ENCODE data around the gene KRT77. TPM values are rescaled to one million over a fixed set of nuclear protein-coding genes. Genes with fewer than 3 reads are reported as not detected.
"Not testable (repeated sequence)": the region's sequence is repeated elsewhere in the genome, so short reads cannot be mapped to it uniquely, and the experiment has no call there.

KRT77 gene
- total RNA-seq, 1 experiment from 2014 or later: not detected

DNA sequence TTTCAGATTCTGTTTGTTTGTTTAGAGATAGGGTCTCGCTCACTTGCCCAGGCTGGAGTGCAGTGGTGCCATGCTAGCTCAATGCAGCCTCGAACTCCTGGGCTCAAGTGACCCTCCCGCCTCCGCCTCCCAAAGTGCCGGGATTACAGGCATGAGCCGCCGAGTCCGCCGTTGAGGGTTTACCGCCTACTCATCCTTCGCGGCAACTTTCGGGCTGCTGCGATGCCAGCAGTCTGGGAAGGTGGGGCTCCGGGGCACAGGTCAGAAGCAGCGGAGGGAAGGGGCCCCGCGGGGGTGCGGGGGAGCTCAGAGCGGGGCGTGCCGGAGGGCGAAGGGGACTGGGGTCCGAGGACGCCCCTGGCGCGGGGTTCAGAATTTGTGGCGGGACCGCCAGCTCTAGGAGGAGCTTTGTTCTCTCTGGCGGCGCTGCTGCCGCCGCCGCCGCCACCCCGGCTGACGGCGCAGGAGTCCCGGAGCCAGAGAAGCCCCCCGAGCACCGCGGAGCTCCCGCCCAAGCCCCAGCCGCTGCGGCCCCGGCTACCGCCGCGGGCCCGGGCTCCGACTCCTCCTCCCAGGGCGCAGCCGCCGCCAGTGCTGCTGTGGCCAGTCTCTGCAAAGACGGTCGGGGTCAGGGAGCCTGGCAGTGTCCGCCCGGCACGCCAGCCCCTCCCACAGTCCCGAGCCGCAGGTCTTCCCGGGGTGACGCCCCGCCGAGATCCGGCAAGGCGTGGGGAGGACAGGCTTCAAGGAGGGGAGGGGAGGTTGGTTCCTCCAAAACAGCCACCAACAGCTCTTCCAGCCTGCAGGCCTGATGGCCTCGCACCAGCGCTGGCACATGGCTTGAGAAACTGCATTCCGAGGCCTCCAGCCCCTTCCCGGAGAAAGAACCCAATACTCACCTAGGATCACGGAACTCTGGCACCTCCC is 10.9 kb upstream of the KRT77 start (continued):
- TF ChIP-seq, protein P1, sequence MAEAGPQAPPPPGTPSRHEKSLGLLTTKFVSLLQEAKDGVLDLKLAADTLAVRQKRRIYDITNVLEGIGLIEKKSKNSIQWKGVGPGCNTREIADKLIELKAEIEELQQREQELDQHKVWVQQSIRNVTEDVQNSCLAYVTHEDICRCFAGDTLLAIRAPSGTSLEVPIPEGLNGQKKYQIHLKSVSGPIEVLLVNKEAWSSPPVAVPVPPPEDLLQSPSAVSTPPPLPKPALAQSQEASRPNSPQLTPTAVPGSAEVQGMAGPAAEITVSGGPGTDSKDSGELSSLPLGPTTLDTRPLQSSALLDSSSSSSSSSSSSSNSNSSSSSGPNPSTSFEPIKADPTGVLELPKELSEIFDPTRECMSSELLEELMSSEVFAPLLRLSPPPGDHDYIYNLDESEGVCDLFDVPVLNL (CRISPR knock-in tag; IDR thresholded peaks at IDR 0.05; ENCODE audit: borderline replicate concordance, low read depth): no peak
- TF ChIP-seq ELF4 (CRISPR knock-in tag; IDR thresholded peaks at IDR 0.05; ENCODE audit: low read depth): no peak

DNA sequence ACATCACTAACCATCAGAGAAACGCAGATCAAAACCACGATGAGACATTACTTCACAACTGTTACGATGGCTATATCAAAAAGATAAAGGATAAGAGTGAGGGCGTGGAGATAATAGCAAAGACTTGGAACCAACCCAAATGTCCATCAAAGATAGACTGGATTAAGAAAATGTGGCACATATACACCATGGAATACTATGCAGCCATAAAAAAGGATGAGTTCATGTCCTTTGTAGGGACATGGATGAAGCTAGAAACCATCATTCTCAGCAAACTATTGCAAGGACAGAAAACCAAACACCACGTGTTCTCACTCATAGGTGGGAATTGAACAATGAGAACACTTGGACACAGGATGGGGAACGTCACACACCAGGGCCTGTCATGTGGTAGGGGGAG is 8.8 kb upstream of the KRT77 start:
- CTCF ChIA-PET: interaction anchor here (3.7 kb wide), 1 partner anchor 168 kb away, joined by 24 read pairs; no protein-coding TSS in a partner anchor
- H3K27ac Mint-ChIP-seq; POLR2A ChIA-PET; H3K36me3 Mint-ChIP-seq; H3K9me3 Mint-ChIP-seq; DNase-seq (ENCODE audit: low spot score); H3K4me3 Mint-ChIP-seq; H3K4me1 Mint-ChIP-seq; ATAC-seq: not testable (repeated sequence)
- H3K27me3 Mint-ChIP-seq (ENCODE audit: low read depth): peaks cover 51% of the 10 kb centered on the region

DNA sequence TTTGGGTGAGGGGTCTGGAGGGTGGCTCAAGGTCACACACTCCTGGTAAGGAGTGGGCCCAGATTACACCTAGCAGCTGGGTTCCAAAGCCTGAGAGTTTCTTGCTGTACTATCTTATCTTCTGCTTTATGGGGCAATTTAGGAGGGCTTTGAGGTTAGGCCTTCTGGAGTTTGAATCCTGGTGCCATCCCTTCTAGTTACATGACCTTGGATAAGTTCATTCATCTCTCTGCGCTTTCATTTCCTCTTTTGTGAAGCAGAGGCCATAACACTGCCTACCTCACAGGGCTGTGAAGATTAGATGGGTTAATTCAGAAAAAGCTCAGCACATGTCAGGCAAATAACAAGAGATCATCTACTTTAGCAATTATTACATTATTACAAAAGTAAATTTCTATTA is 7.4 kb upstream of the KRT77 start:
- no peak overlapping the region for H3K4me3 Mint-ChIP-seq
- CTCF ChIA-PET: interaction anchor here (0.6 to 1.5 kb wide), 3 partner anchors 18 to 160 kb away, joined by 3 to 6 read pairs (median 4); no protein-coding TSS in a partner anchor
- H3K4me1 Mint-ChIP-seq: peaks cover 6% of the 10 kb centered on the region; the same call in 1 of the 2 replicates
- TF ChIP-seq, protein P2, sequence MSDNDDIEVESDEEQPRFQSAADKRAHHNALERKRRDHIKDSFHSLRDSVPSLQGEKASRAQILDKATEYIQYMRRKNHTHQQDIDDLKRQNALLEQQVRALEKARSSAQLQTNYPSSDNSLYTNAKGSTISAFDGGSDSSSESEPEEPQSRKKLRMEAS (CRISPR knock-in tag; IDR thresholded peaks at IDR 0.05): no peak
- H3K9me3 Mint-ChIP-seq: peaks cover 4% of the 10 kb centered on the region; the same call in 1 of the 2 replicates
- POLR2A ChIA-PET: interaction anchor here (0.7 to 0.8 kb wide), 2 partner anchors 16 to 32 kb away, joined by 3 to 8 read pairs; no protein-coding TSS in a partner anchor
- no peak for DNase-seq (ENCODE audit: low spot score)
- no peak for ATAC-seq
- H3K27me3 Mint-ChIP-seq (ENCODE audit: low read depth): peaks cover 37% of the 10 kb centered on the region
- no peaks in the 10 kb centered on the region for H3K36me3 Mint-ChIP-seq
- no peak overlapping the region for H3K27ac Mint-ChIP-seq

DNA sequence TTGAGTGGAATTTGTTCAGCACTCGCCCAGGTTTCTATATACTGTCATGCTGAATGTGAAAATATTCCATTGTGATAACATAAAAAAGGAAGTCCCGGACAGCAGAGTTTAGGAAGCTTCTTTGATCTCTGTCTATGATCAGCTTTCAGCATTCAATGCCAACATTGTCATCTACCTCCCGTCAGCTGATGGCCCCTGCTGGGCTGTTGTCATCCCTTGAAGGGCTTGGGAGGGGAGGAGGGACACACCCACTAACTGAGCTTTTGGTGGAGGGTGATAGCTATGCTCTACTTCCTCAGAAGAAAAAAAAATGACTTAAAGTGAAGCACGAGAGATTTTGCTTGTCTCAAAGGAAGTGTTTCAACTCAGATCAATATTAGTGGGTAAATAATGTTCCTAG is 4.7 kb upstream of the KRT77 start:
- Mint-ChIP-seq H3K27ac (no peak overlapping the region), H3K27me3 (ENCODE audit: low read depth) (peaks cover 18% of the 10 kb centered on the region), H3K36me3 (no peaks in the 10 kb centered on the region), H3K4me1 (no peaks in the 10 kb centered on the region; the same call in 1 of the 2 replicates), H3K9me3 (peaks cover 4% of the 10 kb centered on the region; the same call in 1 of the 2 replicates), H3K4me3 (no peak overlapping the region)
- CTCF ChIA-PET: interaction anchor here (0.9 to 4.4 kb wide), 7 partner anchors 15 to 312 kb away, joined by 3 to 24 read pairs (median 8); no protein-coding TSS in a partner anchor
- ATAC-seq: no peak
- no peak for DNase-seq (ENCODE audit: low spot score)
- POLR2A ChIA-PET: no interaction called here
- TF ChIP-seq, protein P3, sequence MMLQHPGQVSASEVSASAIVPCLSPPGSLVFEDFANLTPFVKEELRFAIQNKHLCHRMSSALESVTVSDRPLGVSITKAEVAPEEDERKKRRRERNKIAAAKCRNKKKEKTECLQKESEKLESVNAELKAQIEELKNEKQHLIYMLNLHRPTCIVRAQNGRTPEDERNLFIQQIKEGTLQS (CRISPR knock-in tag; conservative IDR thresholded peaks at IDR 0.05): no peak
- TF ChIP-seq, protein P4, sequence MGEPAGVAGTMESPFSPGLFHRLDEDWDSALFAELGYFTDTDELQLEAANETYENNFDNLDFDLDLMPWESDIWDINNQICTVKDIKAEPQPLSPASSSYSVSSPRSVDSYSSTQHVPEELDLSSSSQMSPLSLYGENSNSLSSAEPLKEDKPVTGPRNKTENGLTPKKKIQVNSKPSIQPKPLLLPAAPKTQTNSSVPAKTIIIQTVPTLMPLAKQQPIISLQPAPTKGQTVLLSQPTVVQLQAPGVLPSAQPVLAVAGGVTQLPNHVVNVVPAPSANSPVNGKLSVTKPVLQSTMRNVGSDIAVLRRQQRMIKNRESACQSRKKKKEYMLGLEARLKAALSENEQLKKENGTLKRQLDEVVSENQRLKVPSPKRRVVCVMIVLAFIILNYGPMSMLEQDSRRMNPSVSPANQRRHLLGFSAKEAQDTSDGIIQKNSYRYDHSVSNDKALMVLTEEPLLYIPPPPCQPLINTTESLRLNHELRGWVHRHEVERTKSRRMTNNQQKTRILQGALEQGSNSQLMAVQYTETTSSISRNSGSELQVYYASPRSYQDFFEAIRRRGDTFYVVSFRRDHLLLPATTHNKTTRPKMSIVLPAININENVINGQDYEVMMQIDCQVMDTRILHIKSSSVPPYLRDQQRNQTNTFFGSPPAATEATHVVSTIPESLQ (CRISPR knock-in tag; IDR thresholded peaks at IDR 0.05): no peak
- TF ChIP-seq TP53 (CRISPR knock-in tag; IDR thresholded peaks at IDR 0.05) (no peak), ZNF317 (CRISPR knock-in tag; IDR thresholded peaks at IDR 0.05; ENCODE audit: borderline replicate concordance, low read depth) (no peak), FOXP1 (CRISPR knock-in tag; IDR thresholded peaks at IDR 0.05; ENCODE audit: borderline replicate concordance) (no peak)
- TF ChIP-seq, protein P5, sequence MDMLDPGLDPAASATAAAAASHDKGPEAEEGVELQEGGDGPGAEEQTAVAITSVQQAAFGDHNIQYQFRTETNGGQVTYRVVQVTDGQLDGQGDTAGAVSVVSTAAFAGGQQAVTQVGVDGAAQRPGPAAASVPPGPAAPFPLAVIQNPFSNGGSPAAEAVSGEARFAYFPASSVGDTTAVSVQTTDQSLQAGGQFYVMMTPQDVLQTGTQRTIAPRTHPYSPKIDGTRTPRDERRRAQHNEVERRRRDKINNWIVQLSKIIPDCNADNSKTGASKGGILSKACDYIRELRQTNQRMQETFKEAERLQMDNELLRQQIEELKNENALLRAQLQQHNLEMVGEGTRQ (CRISPR knock-in tag; IDR thresholded peaks at IDR 0.05): no peak
- TF ChIP-seq, protein P6, sequence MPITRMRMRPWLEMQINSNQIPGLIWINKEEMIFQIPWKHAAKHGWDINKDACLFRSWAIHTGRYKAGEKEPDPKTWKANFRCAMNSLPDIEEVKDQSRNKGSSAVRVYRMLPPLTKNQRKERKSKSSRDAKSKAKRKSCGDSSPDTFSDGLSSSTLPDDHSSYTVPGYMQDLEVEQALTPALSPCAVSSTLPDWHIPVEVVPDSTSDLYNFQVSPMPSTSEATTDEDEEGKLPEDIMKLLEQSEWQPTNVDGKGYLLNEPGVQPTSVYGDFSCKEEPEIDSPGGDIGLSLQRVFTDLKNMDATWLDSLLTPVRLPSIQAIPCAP (CRISPR knock-in tag; IDR thresholded peaks at IDR 0.05): no peak
- TF ChIP-seq, protein P7, sequence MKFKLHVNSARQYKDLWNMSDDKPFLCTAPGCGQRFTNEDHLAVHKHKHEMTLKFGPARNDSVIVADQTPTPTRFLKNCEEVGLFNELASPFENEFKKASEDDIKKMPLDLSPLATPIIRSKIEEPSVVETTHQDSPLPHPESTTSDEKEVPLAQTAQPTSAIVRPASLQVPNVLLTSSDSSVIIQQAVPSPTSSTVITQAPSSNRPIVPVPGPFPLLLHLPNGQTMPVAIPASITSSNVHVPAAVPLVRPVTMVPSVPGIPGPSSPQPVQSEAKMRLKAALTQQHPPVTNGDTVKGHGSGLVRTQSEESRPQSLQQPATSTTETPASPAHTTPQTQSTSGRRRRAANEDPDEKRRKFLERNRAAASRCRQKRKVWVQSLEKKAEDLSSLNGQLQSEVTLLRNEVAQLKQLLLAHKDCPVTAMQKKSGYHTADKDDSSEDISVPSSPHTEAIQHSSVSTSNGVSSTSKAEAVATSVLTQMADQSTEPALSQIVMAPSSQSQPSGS (CRISPR knock-in tag; IDR thresholded peaks at IDR 0.05; ENCODE audit: borderline replicate concordance, low read depth): no peak
- TF ChIP-seq, protein P8, sequence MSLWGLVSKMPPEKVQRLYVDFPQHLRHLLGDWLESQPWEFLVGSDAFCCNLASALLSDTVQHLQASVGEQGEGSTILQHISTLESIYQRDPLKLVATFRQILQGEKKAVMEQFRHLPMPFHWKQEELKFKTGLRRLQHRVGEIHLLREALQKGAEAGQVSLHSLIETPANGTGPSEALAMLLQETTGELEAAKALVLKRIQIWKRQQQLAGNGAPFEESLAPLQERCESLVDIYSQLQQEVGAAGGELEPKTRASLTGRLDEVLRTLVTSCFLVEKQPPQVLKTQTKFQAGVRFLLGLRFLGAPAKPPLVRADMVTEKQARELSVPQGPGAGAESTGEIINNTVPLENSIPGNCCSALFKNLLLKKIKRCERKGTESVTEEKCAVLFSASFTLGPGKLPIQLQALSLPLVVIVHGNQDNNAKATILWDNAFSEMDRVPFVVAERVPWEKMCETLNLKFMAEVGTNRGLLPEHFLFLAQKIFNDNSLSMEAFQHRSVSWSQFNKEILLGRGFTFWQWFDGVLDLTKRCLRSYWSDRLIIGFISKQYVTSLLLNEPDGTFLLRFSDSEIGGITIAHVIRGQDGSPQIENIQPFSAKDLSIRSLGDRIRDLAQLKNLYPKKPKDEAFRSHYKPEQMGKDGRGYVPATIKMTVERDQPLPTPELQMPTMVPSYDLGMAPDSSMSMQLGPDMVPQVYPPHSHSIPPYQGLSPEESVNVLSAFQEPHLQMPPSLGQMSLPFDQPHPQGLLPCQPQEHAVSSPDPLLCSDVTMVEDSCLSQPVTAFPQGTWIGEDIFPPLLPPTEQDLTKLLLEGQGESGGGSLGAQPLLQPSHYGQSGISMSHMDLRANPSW (CRISPR knock-in tag; conservative IDR thresholded peaks at IDR 0.05; ENCODE audit: low read depth): no peak
- TF ChIP-seq, protein P9, sequence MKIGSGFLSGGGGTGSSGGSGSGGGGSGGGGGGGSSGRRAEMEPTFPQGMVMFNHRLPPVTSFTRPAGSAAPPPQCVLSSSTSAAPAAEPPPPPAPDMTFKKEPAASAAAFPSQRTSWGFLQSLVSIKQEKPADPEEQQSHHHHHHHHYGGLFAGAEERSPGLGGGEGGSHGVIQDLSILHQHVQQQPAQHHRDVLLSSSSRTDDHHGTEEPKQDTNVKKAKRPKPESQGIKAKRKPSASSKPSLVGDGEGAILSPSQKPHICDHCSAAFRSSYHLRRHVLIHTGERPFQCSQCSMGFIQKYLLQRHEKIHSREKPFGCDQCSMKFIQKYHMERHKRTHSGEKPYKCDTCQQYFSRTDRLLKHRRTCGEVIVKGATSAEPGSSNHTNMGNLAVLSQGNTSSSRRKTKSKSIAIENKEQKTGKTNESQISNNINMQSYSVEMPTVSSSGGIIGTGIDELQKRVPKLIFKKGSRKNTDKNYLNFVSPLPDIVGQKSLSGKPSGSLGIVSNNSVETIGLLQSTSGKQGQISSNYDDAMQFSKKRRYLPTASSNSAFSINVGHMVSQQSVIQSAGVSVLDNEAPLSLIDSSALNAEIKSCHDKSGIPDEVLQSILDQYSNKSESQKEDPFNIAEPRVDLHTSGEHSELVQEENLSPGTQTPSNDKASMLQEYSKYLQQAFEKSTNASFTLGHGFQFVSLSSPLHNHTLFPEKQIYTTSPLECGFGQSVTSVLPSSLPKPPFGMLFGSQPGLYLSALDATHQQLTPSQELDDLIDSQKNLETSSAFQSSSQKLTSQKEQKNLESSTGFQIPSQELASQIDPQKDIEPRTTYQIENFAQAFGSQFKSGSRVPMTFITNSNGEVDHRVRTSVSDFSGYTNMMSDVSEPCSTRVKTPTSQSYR (CRISPR knock-in tag; IDR thresholded peaks at IDR 0.05): no peak

Measured in WTC11 (cell line).